Measurements from ENCODE around the gene EPHA10. TPM values are rescaled to one million over a fixed set of nuclear protein-coding genes. Genes with fewer than 3 reads are reported as not detected.
"Not testable (repeated sequence)": the region's sequence is repeated elsewhere in the genome, so short reads cannot be mapped to it uniquely, and the experiment has no call there.

The EPHA10 gene
- total and polyA plus RNA-seq, 2 donors from 2014 or later: 0.88 TPM; not detected in 1

DNA sequence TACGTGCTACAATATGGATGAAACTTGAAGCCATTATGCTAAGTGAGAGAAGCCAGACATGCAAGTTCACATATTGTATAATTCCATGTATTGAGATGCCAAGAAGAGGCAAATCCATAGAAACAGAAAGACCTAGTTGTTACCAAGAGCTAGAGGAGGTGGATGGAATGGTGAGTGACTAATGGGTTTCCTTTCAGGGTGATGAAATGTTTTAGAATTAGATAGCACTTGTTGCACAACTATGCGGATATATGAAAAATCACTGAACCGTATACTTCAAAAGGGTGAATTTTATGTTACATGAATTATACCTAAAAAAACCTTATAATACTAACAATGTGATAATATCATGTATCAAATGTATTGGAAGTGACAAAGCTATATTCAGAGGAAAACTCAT lies 18.1 kb downstream of the EPHA10 start:
- Histone ChIP-seq H3K27me3 (ENCODE audit: control insufficient read depth, insufficient read depth, low read length) (peaks cover 3% of the 10 kb centered on the region), H3K36me3 (ENCODE audit: control insufficient read depth in 2 of 3, insufficient read depth in 3 of 3, low read length in 3 of 3) (no peaks in the 10 kb centered on the region), H3K4me3 (ENCODE audit: low read length in 3 of 3) (no peak overlapping the region), H3K9ac (ENCODE audit: low read length in 3 of 3) (no peak overlapping the region), H3K27ac (ENCODE audit: low read depth in 2 of 2, low read length in 2 of 2) (no peak overlapping the region), H3K4me1 (ENCODE audit: control insufficient read depth in 2 of 3, insufficient read depth in 2 of 3, low read depth in 1 of 3, low read length in 3 of 3) (no peaks in the 10 kb centered on the region), H3K9me3 (ENCODE audit: control insufficient read depth in 2 of 3, insufficient read depth in 1 of 3, low read length in 3 of 3) (peaks cover 0 to 7% (median 0%) of the 10 kb centered on the region in 3 donors)
- intact Hi-C loops (cut with DNase I): no loop called here
- FAIRE-seq (no peak), DNase-seq (no peak)
- TF ChIP-seq, protein P1, sequence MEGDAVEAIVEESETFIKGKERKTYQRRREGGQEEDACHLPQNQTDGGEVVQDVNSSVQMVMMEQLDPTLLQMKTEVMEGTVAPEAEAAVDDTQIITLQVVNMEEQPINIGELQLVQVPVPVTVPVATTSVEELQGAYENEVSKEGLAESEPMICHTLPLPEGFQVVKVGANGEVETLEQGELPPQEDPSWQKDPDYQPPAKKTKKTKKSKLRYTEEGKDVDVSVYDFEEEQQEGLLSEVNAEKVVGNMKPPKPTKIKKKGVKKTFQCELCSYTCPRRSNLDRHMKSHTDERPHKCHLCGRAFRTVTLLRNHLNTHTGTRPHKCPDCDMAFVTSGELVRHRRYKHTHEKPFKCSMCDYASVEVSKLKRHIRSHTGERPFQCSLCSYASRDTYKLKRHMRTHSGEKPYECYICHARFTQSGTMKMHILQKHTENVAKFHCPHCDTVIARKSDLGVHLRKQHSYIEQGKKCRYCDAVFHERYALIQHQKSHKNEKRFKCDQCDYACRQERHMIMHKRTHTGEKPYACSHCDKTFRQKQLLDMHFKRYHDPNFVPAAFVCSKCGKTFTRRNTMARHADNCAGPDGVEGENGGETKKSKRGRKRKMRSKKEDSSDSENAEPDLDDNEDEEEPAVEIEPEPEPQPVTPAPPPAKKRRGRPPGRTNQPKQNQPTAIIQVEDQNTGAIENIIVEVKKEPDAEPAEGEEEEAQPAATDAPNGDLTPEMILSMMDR (IDR thresholded peaks at IDR 0.05; ENCODE audit: borderline replicate concordance, extremely low read depth, insufficient read depth): no peak

DNA sequence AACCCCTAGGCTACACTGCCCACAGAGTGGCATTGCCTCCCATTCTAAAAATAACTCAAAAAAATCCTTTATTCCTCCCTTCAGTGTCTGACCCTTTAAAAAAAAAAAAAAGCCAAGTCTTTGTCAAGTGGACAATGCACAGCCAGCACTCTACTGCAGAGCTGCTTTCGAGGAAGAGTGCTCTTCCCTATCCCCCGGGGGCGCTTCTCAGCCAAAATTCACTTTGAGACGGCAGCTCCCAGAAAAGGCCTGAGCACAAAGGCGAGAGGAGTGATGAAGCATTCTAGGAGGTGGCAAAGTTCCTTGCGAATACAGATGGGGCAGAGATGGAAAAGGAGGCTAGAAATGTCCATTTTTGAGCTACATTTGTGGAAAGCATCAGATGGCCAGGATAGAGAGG lies 23.3 kb downstream of the EPHA10 start:
- Histone ChIP-seq H3K36me3 (ENCODE audit: control insufficient read depth in 2 of 3, insufficient read depth in 3 of 3, low read length in 3 of 3) (no peaks in the 10 kb centered on the region), H3K27ac (ENCODE audit: low read depth in 2 of 2, low read length in 2 of 2) (no peak overlapping the region), H3K4me1 (ENCODE audit: control insufficient read depth in 2 of 3, insufficient read depth in 2 of 3, low read depth in 1 of 3, low read length in 3 of 3) (no peaks in the 10 kb centered on the region), H3K9me3 (ENCODE audit: control insufficient read depth in 2 of 3, insufficient read depth in 1 of 3, low read length in 3 of 3) (peaks cover 0 to 1% (median 0%) of the 10 kb centered on the region in 3 donors), H3K9ac (ENCODE audit: low read length in 3 of 3) (no peak overlapping the region), H3K4me3 (ENCODE audit: low read length in 3 of 3) (no peak overlapping the region), H3K27me3 (ENCODE audit: control insufficient read depth, insufficient read depth, low read length) (no peaks in the 10 kb centered on the region)
- DNase-seq: no peak
- TF ChIP-seq, protein P1 (IDR thresholded peaks at IDR 0.05; ENCODE audit: borderline replicate concordance, extremely low read depth, insufficient read depth): no peak
- intact Hi-C loops (cut with DNase I): no loop called here
- no peak for FAIRE-seq

DNA sequence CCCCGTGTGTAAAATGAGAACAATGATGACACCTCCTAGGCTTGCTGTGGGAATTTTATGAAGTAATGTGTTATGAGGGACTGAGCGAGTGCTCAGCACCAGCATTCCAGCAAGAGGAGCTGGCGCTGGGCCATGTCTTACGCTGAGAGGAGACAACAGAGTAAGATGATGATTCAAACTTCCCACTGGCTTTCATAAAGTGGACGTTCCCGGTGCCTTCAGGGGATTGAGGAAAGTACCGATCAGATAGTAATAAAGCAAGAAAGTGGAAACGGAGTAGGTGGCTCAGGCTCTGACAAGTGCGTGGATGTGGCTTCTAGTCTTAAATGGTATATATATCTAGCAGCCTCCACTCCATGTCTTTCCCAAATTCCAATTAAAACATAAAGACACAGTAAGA lies 23.8 kb downstream of the EPHA10 start:
- Histone ChIP-seq H3K27ac (ENCODE audit: low read depth in 2 of 2, low read length in 2 of 2) (no peak overlapping the region), H3K36me3 (ENCODE audit: control insufficient read depth in 2 of 3, insufficient read depth in 3 of 3, low read length in 3 of 3) (no peaks in the 10 kb centered on the region), H3K9me3 (ENCODE audit: control insufficient read depth in 2 of 3, insufficient read depth in 1 of 3, low read length in 3 of 3) (no peaks in the 10 kb centered on the region), H3K4me3 (ENCODE audit: low read length in 3 of 3) (no peak overlapping the region), H3K27me3 (ENCODE audit: control insufficient read depth, insufficient read depth, low read length) (no peaks in the 10 kb centered on the region), H3K9ac (ENCODE audit: low read length in 3 of 3) (no peak overlapping the region), H3K4me1 (ENCODE audit: control insufficient read depth in 2 of 3, insufficient read depth in 2 of 3, low read depth in 1 of 3, low read length in 3 of 3) (no peaks in the 10 kb centered on the region)
- TF ChIP-seq, protein P1 (IDR thresholded peaks at IDR 0.05; ENCODE audit: borderline replicate concordance, extremely low read depth, insufficient read depth): no peak
- FAIRE-seq (no peak), DNase-seq (no peak)
- intact Hi-C loops (cut with DNase I): no loop called here

DNA sequence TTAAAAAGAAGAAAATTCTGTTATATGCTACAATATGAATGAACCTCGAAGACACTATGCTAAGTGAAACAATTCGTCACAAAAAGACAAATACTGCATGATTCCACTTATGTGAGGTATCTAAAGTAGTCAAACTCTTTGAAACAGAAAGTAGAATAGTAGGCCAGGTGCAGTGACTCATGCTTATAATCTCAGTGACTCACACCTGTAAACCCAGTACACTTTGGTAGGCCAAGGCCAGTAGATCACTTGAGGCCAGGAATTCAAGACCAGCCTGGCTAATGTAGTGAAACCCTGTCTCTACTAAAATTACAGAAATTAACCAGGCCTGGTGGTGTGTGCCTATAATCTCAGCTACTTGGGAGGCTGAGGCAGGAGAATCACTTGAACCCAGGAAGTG lies 25.7 kb downstream of the EPHA10 start:
- H3K36me3 ChIP-seq (ENCODE audit: control insufficient read depth in 2 of 3, insufficient read depth in 3 of 3, low read length in 3 of 3): no peaks in the 10 kb centered on the region
- TF ChIP-seq, protein P1 (IDR thresholded peaks at IDR 0.05; ENCODE audit: borderline replicate concordance, extremely low read depth, insufficient read depth): no peak
- no peak overlapping the region for H3K9ac ChIP-seq (ENCODE audit: low read length in 3 of 3)
- H3K27me3 ChIP-seq (ENCODE audit: control insufficient read depth, insufficient read depth, low read length): no peaks in the 10 kb centered on the region
- H3K27ac ChIP-seq (ENCODE audit: low read depth in 2 of 2, low read length in 2 of 2): no peak overlapping the region
- no peaks in the 10 kb centered on the region for H3K9me3 ChIP-seq (ENCODE audit: control insufficient read depth in 2 of 3, insufficient read depth in 1 of 3, low read length in 3 of 3)
- intact Hi-C loops (cut with DNase I): no loop called here
- H3K4me3 ChIP-seq (ENCODE audit: low read length in 3 of 3): no peak overlapping the region
- H3K4me1 ChIP-seq (ENCODE audit: control insufficient read depth in 2 of 3, insufficient read depth in 2 of 3, low read depth in 1 of 3, low read length in 3 of 3): no peaks in the 10 kb centered on the region
- no peak for DNase-seq
- no peak for FAIRE-seq

DNA sequence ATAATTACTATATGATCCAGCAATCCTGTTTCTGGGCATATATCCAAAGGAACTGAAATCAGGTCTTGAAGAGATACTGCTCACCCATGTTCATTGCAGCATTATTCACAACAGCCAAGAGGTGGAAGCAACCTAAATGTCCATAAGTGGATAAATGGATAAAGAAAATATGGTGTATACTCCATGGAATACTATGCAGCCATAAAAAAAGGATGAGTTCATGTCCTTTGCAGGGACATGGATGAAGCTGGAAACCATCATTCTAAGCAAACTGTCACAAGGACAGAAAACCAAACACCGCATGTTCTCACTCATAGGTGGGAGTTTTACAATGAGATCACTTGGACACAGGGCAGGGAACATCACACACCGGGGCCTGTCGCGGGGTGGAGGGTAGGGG lies 26.3 kb downstream of the EPHA10 start:
- H3K36me3 ChIP-seq (ENCODE audit: control insufficient read depth in 2 of 3, insufficient read depth in 3 of 3, low read length in 3 of 3); H3K9me3 ChIP-seq (ENCODE audit: control insufficient read depth in 2 of 3, insufficient read depth in 1 of 3, low read length in 3 of 3); H3K27ac ChIP-seq (ENCODE audit: low read depth in 2 of 2, low read length in 2 of 2); intact Hi-C loops (cut with DNase I); H3K9ac ChIP-seq (ENCODE audit: low read length in 3 of 3); H3K4me1 ChIP-seq (ENCODE audit: control insufficient read depth in 2 of 3, insufficient read depth in 2 of 3, low read depth in 1 of 3, low read length in 3 of 3); FAIRE-seq; H3K4me3 ChIP-seq (ENCODE audit: low read length in 3 of 3); DNase-seq; H3K27me3 ChIP-seq (ENCODE audit: control insufficient read depth, insufficient read depth, low read length): not testable (repeated sequence)

DNA sequence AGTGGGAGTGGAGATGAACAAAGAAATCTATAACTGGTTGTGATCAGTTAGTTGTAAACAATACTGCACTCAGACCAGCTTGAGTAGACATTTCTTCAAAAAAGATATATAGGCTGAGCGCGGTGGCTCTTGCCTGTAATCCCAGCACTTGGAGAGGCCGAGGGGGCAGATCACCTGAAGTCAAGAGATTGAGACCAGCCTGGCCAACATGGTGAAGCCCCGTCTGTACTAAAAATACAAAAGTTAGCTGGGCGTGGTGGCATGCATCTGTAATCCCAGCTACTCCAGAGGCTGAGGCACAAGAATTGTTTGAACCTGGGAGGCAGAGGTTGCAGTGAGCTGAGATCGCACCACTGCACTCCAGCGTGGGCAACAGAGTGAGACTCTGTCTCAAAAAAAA lies 26.9 kb downstream of the EPHA10 start:
- H3K4me1 ChIP-seq (ENCODE audit: control insufficient read depth in 2 of 3, insufficient read depth in 2 of 3, low read depth in 1 of 3, low read length in 3 of 3); H3K27me3 ChIP-seq (ENCODE audit: control insufficient read depth, insufficient read depth, low read length); H3K36me3 ChIP-seq (ENCODE audit: control insufficient read depth in 2 of 3, insufficient read depth in 3 of 3, low read length in 3 of 3); intact Hi-C loops (cut with DNase I); H3K4me3 ChIP-seq (ENCODE audit: low read length in 3 of 3); H3K9ac ChIP-seq (ENCODE audit: low read length in 3 of 3); H3K27ac ChIP-seq (ENCODE audit: low read depth in 2 of 2, low read length in 2 of 2); H3K9me3 ChIP-seq (ENCODE audit: control insufficient read depth in 2 of 3, insufficient read depth in 1 of 3, low read length in 3 of 3); FAIRE-seq; DNase-seq: not testable (repeated sequence)
